Hindlimb muscle (tissue), 1 donor: ENCODE data around the gene EIF2S3. TPM values are rescaled to one million over a fixed set of nuclear protein-coding genes. Genes with fewer than 3 reads are reported as not detected.
"Not testable (repeated sequence)": the region's sequence is repeated elsewhere in the genome, so short reads cannot be mapped to it uniquely, and the experiment has no call there.

Source experiments
- DNase-seq: peaks from one replicate; pipeline ENCODE4 v3.0.0-alpha.2; 2013
- polyA plus RNA-seq: library from polyadenylated mRNA; unstranded; fragments of 120-200 nt; gene quantifications from one replicate; pipeline ENCODE4 v1.2.1, GENCODE V29; 2013; ENCODE audit not compliant: insufficient read length

The EIF2S3 gene
- polyA plus RNA-seq, 1 donor = 112 TPM

DNA sequence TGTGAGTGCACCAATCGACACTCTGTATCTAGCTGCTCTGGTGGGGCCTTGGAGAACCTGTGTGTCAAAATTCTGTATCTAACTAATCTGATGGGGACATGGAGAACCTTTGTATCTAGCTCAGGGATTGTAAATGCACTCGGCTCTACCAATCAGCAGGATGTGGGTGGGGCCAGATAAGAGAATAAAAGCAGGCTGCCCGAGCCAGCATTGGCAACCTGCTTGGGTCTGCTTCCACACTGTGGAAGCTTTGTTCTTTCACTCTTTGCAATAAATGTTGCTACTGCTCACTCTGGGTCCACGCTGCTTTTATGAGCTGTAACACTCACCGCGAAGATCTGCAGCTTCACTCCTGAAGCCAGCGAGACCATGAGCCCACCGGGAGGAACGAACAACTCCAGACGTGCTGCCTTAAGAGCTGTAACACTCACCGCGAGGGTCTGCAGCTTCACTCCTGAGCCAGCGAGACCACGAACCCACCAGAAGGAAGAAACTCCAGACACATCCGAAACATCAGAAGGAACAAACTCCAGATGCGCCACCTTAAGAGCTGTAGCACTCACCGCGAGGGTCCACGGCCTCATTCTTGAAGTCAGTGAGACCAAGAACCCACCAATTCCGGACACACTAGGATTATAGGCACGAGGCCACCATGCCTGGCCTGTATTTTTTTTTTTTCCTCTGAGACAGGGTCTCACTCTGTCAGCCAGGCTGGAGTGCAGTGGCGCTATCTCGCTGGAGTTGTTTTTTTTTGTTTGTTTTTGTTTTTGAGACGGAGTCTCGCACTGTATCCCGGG, 4.0 kb upstream of the EIF2S3 start:
- not testable (repeated sequence) for DNase-seq

DNA sequence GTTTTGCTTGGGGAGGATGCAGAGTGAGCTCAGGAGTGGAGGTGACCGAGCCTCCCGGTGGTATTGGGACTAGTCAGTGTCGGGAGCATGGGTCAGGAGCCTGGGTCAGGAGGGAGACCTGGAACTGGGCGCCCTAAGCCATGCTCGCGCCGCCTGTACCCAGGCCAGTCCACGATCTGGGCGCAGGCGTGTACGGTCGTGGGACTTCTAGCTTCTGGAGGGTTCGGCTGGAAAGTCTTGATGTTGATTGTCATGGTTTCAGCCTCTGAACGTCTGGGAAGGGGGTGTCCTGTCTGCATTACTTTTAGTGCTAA, 244 bp downstream of the EIF2S3 start:
- no peak for DNase-seq

DNA sequence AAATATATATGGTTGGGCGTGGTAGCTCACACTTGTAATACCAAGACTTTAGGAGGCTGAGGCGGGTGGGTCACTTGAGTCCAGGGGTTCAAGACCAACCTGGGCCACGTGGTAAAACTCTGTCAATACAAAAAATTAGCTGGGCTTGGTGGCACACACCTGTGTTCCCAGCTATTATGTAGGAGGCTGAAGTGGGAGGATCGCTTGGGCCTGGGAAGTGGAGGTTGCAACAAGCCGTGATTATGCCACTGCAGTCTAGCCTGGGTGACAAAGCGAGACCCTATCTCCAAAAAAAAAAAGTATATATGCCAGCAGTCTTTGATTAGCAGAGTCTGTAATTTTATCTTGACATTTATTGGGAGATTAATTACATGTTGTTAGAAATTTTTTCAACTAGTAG, 8.7 kb downstream of the EIF2S3 start:
- DNase-seq = no peak

DNA sequence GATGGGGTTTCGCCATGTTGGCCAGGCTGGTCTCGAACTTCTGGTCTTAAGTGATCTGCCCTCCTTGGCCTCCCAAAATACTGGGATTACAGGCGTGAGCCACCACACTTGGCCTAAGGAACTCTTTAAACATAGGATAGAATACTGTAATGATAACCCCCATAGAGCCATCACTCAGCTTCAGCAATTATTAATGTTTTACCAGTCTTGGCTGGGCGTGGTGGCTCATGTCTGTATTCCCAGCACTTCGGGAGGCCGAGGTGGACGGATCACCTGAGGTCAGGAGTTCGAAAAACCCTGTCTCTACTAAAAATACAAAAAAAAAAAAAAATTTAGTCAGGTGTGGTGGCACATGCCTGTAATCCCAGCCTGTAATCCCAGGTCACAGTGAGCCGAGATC, 15.1 kb downstream of the EIF2S3 start:
- no peak for DNase-seq

DNA sequence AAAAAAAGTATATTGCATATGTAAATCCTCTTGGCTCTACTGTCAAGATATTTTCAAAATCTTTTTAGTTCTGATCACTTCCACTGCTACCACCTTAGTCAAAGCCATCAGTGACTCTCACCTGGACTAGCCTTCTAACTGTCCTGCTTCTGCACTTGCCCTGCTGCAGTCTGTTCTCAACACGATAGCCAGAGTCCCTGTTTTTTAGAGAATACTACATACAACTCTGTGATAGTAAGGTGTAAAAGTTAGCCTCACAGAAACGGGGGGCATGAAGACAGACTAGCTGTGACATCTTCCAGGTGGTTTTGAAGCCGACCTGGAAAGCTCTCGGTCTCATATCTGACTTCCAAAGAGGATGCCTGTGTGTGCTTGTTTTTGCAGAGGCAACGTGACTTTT, 24.7 kb downstream of the EIF2S3 start:
- no peak for DNase-seq

DNA sequence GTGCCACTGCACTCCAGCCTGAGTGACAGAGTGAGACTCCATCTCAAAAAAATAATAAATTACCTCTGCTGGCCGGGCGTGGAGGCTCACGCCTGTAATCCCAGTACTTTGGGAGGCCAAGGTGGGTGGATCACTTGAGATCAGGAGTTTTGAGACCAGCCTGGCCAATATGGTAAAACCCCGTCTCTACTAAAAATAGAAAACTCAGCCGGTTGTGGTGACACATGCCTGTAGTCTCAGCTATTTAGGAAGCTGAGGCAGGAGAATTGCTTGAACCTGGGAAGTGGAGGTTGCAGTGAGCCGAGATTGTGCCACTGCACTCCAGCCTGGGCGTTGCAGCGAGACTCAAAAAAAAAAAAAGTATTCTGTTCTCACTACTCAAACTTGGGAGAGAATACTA, 25.5 kb downstream of the EIF2S3 start:
- DNase-seq = not testable (repeated sequence)

DNA sequence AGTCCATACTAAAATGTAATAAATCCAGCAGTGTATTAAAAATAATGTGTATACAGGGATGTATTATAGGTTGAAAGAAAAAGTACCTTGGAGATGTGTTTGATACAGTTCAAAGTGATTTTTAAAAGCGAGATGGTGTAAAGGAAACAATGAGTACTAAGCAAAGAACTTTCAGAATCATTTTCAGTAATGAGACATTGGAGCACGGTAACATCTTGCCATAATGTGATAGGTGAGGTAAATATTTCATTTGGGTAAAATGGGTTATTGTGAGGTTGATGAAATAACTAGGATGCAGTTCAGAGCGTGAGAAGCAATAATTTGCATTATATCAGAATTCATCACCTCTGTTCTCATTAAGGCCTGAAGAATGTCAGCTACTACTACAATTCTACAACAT, 25.9 kb downstream of the EIF2S3 start:
- no peak for DNase-seq

DNA sequence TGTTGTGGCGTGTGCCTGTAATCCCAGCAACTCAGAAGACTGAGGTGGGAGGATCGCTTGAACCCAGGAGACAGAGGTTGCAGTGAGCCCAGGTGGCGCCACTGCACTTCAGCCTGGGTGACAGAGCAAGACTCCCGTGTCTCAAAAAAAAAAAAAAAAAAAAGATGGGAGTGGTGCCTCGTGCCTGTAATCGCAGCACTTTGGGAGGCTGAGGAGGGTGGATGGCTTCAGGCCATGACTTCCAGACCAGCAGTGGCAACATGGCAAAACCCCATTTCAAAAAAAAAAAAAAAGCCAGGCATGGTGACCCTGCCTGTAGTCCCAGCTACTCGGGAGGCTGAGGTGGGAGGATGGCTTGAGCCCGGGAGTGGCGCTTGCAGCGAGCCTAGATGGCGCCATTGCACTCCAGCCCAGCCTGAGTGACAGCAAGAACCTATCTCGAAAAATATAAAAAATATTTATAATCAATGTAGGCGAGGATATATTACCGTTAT, 27.0 kb downstream of the EIF2S3 start:
- DNase-seq = peak; percentile 33

DNA sequence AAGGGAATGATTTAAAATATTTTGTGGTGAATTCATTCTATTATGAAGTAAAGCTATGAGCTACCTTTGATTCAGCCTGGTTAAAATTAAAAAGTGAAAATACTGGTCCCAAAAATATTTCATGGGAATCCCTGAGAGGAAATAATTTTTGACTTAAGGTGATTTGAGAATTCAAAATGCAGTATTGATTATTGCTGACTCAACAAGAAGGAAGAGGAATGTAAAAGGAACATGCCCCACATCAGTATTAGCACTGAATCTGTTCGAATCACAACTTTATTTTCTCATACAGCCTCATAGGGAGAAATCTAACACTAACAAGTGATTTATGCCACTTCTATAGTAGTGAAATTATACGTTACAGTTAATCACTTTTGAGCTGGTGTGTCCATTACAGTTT, 27.7 kb downstream of the EIF2S3 start:
- no peak for DNase-seq

DNA sequence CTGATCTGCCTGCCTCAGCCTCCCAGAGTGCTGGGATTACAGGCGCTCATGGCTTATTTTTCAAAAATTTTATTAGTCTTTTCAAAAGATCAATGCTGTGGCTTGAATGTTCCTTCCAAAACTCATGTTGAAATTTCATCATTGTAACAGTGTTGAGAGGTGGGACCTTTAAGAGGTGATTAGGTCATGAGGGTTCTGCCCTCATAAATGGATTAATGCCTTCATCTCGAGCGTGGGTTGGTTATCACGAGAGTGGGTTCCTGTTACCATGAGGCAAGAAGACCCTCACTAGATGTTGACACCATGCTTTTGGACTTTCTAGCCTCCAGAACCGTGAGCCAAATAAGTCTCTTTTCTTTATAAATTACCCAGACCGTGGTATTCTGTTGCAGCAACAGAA, 30.3 kb downstream of the EIF2S3 start:
- DNase-seq = no peak

DNA sequence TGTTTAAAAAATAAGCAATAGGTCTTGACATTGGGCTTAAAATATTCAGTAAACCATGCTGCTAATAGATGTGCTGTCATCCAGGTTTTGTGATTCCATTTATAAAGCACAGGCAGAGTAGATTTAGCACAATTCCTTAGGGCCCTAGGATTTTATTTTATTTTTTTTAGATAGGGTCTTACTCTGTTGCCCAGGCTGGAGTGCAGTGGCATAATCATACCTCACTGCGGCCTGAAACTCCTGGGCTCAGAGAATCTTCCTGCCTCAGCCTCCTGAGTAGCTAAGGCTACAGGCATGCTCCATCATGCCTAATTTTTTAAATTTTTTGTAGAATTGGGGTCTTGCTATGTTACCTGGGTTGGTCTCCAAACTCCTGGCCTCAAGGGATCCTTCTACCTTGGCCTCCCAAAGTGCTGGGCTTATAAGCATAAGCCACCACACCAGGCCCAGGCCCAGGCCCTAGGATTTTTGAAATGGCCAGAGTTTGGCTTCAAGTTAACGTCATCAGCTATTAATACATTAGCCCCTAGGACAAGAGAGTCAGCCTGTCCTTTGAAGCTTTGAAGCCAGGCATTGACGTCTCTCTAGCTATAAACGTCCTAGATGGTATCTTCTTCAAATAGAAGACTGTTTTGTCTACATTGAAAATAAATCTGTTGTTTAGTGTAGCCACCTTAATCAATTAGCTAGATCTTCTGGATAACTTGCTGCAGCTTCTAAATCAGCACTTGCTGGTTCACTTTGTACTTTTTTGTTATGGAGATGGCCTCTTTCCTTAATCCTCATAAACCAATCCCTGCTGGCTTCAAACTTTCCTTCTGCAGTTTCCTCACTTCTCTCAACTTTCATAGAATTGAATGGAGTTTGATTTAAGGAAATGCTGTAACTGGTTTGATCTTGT, 35.8 kb downstream of the EIF2S3 start:
- DNase-seq = peak; percentile 5

DNA sequence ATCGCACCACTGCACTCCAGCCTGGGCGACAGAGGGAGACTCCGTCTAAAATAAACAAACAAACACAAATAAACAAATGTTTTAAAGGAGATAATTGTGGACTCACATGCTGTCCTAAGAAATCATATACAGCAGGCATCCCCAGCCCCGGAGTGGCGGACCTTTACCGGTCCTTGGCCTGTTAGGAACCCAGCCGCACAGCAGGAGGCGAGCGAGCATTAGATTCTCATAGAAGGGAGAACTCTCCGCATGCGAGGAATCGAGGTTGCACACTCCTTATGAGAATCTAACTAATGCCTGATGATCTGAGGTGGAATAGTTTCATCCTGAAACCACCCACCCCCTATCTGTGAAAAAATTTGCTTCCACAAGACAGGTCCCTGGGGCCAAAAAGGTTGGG, 39.0 kb downstream of the EIF2S3 start:
- DNase-seq = no peak

DNA sequence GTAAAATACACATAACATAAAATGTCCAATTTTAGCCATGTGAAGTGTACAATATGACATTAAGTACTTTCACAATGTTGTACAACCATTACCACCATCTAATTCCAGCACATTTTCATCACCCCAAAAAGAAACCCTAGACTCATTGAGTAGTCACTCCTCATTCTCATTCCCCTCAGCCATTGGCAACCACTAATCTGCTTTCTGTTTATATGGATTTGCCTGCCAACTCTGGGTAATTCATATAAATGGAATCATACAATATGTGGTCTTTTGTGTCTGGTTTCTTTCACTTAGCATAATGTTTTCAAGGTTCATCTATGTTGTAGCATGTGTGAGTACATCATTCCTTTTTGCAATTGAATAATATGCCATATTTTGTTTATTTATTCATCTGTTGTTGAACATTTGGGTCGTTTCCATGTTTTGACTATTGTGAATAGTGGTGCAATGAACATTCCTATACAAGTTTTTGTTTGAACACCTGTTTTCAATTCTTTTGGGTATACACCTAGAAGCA, 43.0 kb downstream of the EIF2S3 start:
- DNase-seq = no peak

DNA sequence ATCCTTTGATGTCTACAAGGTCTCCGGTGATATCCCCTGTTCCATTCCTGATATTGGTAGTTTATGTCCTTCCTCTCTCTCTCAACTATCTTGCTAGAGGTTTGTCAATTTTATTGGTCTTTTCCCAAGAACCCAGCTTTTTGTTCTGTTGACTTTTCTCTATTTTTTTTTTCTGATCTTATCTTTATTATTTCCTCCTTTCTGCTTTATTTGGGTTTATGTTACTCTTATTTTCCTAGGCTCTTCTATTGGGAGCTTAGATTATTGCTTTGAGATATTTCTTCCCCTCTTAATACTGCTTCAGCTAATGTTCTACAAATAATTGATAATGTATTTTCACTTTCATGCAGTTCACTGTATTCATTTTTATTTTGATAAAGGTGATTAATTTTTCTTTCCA, 44.2 kb downstream of the EIF2S3 start:
- DNase-seq = no peak

DNA sequence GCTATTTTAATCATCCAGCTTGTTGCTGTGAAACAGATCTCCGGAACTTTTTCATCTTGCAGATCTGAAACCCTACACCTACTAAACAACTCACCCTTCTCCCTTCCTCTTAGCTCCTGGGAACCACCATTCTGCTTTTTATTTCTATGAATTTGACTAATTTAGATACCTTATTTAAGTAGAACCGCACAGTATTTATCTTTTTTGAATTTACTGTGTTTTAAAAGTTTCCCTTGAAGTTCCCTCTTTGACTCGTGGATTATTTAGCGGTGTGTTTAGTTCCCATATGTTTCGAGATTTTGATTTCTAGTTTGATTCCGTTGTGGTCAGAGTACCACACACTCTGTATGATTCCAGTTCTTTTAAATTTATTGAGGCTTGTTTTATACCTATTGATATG, 44.6 kb downstream of the EIF2S3 start:
- no peak for DNase-seq

DNA sequence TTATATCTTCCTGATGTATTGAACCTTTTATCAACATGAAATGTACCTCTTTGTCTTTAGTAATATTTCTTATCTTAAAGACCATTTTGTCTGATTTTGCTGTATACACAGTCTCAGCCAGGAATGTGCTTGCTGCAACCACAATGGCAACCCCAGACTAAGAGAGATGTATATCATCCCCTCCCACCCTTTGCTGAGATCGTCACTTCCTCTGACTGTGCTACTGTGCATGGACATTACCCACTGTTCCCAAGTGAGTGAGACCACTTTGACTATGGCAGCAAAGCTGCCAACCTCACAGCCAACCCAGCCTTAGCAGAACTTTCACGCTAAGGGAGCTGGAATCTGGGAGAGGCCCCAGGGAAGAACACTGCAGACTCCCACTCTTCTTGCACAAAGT, 46.0 kb downstream of the EIF2S3 start:
- no peak for DNase-seq

DNA sequence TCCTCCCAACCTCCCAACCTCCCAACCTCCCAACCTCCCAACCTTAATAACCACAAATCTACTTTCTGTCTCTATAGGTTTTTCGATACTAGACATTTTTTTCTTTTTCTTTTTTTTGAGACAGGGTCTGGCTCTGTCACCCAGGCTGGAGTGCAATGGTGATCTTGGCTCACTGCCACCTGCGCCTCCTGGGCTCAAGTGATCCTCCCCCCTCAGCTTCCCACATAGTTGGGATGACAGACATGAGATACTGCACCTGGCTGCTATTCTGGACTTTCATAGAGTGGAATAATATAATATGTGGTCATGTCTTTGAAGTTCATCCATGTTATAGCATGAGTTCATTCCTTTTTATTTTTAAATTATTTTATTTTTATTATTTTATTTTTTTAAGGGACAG, 55.3 kb downstream of the EIF2S3 start:
- DNase-seq = no peak

DNA sequence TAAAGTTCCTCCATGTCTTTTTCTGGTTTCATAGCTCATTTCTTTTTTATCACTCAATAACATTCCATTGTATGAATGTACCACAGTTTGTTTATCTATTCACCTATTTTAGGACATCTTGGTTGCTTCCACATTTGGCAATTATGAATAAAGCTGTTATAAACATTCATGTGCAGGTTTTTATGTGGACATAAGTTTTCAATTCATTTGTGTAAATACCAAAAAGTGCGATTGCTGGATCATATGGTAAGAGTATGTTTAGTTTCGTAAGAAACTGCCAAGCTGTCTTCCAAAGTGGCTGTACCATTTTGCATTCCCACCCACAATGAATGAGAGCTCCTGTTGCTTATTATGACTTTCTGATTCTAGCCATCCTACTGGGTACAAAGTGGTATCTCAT, 58.4 kb downstream of the EIF2S3 start:
- no peak for DNase-seq

DNA sequence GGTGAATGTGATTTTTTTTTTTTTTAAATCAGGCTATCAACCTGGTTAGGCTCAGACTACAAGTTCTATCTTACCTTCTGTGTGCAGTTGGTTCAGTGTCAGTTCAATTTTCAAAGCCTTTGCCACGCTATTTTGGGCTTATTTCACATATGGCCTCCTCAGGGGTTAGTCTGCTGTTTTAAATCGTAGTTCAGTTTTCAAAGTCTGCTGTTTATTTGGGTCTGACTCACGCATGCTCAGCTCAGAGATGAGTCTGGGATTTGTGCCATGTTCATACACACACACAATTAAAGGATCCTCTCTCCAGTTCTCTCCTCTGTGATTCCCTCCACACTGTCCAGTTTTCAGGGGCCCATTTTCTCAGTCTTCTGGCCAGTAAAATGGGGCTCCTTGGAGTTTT, 62.5 kb downstream of the EIF2S3 start:
- peak; percentile 76 for DNase-seq

DNA sequence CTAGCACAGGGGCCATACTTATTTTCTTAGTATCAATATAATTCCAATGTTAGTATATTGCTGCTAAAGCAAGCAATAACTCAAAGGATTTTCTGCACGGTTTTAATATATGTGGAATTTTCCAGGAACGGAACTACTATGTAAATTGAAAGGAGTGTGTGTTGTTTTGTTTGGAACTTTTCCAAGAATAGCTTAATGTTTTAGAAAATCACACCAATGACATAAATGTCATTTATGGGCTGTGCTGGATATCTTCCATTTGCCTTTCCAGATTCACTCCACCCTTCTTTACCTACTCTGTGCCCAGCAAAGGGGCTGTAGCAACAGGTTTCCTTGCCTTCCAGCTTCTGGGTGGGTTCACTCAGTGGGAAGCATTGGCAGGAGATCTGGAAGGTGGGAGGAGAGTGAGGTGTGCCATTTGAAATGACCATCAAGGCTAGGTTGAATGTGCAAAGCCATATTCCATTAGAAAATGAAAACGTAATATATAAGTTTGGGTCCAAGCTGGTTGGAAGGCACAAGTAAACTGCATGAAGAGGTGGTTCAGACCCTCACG, 69.6 kb downstream of the EIF2S3 start:
- no peak for DNase-seq

DNA sequence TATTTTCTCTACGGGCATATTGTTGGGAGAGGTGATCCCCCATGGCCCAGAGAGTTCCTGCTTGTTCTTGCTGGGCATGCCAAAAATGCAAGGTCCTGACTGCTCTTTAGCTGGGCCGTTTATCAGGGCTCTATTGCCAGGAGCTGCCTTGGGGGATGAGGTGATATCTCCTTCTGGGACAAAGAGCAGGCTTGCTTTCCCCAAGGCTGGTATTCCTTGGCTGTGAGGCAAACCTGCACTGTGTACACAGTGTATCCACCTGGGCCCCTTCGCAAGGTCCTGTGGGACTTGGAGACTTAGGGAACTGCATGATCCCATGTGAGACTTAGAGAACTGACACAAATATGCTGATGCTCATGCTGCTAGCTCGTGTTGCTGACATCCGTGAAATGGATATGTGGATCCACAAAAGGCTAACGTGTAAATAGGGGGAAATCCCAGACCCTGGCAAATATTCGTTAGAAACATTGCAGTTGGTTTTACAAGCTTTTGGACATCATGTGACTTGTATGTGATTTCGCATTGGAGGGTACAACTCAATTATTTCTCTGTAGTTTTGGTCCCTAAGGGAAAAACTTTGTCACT, 70.4 kb downstream of the EIF2S3 start:
- DNase-seq = no peak
